ENCODE measurements around the gene USP49.
"Not testable (repeated sequence)": the region's sequence is repeated elsewhere in the genome, so short reads cannot be mapped to it uniquely, and the experiment has no call there.

Gene USP49

GRCh38 chr6:41895300-41896233 is at the start of gene USP49:
USP49 (minus strand) TSS chr6:41895375; CDS start chr6:41806983, 88,392 bp downstream.
- DNase-seq = peak in 55 of 56 donors; percentile 47 to 93 (median 85)

- DNase-seq = no peak
These were observed 48.3 kb upstream of the USP49 start for GRCh38 chr6:41943456-41943855.

GRCh38 chr6:41942882-41943281 is 47.7 kb upstream of the USP49 start:
- not testable (repeated sequence) for DNase-seq

- peak in 4 of 56 donors; percentile 38 to 58 (median 48) for DNase-seq
These were observed 47.1 kb upstream of the USP49 start for GRCh38 chr6:41942067-41942851.

- DNase-seq = peak in 55 of 56 donors; percentile 33 to 94 (median 81)
These were observed 46.3 kb upstream of the USP49 start, which contains the start of gene CCND3 for GRCh38 chr6:41941280-41942066. CCND3 (minus strand) TSS chr6:41941808; CDS start chr6:41941649, 159 bp downstream.

- peak in 42 of 56 donors; percentile 5 to 73 (median 49) for DNase-seq
These were observed 45.6 kb upstream of the USP49 start for GRCh38 chr6:41940759-41941279.

GRCh38 chr6:41939848-41940758 is 44.9 kb upstream of the USP49 start:
- peak in 8 of 56 donors; percentile 12 to 52 (median 28) for DNase-seq

- DNase-seq = peak in 26 of 56 donors; percentile 3 to 48 (median 22)
These were observed 44.1 kb upstream of the USP49 start for GRCh38 chr6:41939176-41939847.

GRCh38 chr6:41938590-41939175 is 43.5 kb upstream of the USP49 start:
- no peak for DNase-seq

- no peak for DNase-seq
These were observed 42.8 kb upstream of the USP49 start for GRCh38 chr6:41937861-41938574.

GRCh38 chr6:41937472-41937860 is 42.3 kb upstream of the USP49 start:
- DNase-seq = no peak

GRCh38 chr6:41936073-41936837 is 41.1 kb upstream of the USP49 start:
- DNase-seq = peak in 52 of 56 donors; percentile 10 to 89 (median 66)

- DNase-seq = no peak
These were observed 40.5 kb upstream of the USP49 start for GRCh38 chr6:41935685-41936072.

- no peak for DNase-seq
These were observed 40.0 kb upstream of the USP49 start for GRCh38 chr6:41935193-41935574.

- no peak for DNase-seq
These were observed 39.4 kb upstream of the USP49 start for GRCh38 chr6:41934278-41935192.

GRCh38 chr6:41932378-41932777 is 37.2 kb upstream of the USP49 start:
- no peak for DNase-seq

All from nucleus accumbens (tissue), 56 donors.